GM21619 (cell line): Measurements from ENCODE around the gene NRXN3.
A peak's percentile ranks its signal among the peaks of the same experiment; 100 is the strongest.

Source experiments
- ATAC-seq: cut with Tn5 transposase; IDR thresholded peaks from one replicate; pipeline ENCODE4 v1.9.1; 2021; ENCODE audit not compliant: unreplicated experiment

Gene NRXN3

DNA sequence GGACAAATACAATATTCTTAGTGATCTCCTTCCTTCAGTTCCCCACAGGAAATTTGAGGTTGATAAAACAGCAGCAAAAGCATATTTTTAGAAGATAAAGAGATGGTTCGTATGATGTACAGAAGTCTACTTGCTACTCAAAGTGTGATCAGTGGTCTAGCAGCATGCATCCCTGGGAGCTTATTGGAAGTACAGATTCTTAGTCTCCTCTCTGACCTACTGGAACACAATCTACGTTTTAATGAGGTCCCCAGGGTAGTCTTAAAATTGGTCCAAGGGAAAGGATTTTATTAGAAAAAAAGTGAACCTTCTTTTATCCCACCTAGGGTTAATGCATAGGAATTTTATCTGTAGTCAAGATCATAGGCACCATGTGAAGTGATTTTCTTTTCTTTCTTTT, 703.4 kb downstream of the NRXN3 start:
- no peak for ATAC-seq

DNA sequence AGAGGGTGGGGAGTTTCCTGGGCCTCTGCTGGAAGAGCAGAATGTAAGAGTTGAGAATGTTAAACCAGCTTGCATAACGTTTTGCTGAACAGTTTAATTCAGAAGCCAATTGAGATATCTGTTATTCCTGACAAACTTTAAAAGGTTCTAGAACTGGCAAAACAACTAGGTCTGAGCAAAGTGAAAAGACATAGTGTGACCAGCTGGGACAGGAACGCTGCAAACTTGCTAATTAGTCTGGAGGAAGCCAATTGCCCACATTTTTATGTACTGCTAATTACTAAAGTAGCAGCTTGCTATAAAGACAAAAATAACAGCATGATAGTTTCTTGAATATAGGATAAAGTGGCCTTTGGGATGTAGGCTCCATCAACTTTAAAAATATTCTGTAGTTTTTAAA, 704.9 kb downstream of the NRXN3 start:
- no peak for ATAC-seq

DNA sequence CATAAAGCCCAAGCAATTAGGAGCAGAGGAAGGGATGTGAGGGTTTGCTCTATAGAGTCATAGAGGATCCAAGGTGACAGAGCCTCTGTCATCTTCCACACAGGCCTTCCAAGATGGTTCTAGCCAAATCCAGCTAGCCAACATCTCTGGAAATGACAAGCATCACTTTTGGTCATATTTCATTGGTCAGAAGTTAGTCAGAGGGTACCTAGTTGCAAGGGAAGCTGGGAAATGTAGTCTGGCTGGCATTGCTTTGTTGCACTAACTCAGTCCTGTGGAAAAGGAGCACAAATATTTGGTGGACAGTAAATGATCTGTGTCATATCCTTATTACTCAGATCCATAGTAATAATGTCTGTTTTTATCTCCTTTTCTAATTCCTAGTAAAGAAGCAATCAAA, 715.7 kb downstream of the NRXN3 start:
- no peak for ATAC-seq

DNA sequence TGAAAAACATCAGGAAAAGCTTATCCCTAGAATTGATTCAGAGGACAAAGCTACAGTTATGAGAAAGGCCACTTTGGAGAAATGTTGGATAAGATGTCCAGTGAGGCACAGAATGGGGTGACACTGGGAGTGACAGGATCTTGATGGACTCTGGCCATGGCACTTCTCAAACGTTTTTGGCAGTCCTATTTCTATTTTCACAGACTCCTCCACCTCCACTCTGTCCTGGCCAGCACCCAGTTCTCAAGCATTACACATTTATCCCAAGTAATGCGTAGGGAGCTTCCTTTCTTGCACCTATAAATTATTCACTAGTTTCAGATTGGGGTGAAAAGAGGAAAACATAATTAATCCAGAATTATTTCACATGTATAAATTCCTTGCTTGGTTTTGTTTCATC, 727.3 kb downstream of the NRXN3 start:
- ATAC-seq: no peak

DNA sequence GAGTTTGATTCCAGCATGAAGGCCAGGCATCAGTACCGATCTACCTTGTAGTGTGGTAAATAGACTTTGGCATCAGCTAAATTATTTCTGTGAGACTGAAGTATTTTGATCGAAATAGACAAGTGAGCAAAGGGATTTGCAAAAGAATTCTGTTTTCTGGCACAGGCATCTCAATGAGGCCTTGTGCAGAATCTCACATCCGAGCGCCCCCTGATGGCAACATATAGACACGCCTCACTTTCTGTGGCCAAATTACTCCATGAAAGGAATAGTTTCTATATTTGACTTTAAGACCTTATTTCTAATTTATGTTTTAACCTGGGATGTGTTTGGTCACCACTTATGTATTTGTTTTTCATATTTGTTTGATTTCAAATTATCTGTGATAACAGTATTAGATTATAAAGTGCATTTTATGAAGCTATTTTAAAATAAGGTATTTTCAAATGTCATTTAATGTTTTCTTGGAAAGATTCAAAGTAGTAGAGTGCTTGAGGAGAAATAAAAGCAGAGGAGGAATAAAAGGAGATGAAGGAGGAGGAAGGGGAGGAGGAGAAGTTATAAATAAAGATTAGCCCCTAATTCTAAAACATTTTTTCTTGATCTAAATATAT, 731.9 kb downstream of the NRXN3 start:
- ATAC-seq: no peak

DNA sequence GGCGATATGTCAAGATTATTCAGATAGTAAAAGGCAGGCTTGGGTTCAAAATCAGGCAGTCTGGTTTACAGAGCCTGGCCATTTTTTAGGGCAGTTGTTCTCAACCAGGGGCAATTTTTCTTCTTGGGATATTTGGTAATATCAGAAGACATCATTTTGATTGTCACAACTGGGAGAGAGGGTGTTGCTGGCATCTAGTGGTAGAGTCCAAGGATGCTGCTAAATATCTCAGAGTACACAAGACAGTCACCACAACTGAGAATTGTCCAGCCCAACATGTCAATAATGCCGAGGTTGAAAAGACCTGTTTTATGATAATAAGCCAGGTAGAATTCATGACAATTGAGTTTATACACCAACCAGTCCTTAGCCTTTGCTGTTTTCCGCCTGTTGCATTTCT, 733.9 kb downstream of the NRXN3 start:
- ATAC-seq: no peak

DNA sequence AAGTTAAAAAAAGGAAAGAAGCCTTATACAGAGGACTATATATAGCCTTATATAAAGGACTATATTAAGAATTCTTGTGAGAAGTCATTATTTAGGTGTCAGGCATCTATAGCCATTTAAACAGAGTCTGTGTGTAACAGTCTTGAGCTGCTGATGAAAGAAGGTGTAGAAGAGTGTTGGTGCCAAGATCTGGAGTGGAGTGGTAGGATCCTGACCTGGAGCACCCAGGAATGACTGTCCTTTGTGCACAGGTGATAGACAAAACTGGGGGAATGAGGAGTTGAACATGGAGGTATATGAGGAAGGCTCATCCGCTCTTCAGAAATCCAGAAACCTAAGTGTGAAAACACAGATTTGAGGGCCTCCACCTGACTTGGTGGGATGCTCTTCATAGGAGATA, 747.3 kb downstream of the NRXN3 start:
- ATAC-seq: no peak

DNA sequence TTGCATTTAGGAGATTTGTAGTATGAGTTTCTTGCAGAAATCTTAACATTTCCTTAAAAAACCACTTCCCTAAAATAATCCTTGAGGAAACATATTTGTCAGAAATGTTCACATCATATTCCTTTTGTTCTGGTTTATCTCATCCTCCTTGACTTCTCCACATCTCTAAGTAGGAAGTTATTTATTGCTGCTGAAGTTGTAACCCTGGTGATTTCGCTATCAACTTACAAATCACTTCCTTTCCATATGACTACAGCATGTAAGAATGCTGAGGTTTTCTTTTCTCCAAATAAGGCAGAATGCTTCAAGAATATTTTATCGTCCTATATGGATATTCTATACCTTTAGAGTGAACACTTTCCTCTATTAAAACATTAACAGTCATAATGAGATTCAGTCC, 751.7 kb downstream of the NRXN3 start:
- no peak for ATAC-seq

DNA sequence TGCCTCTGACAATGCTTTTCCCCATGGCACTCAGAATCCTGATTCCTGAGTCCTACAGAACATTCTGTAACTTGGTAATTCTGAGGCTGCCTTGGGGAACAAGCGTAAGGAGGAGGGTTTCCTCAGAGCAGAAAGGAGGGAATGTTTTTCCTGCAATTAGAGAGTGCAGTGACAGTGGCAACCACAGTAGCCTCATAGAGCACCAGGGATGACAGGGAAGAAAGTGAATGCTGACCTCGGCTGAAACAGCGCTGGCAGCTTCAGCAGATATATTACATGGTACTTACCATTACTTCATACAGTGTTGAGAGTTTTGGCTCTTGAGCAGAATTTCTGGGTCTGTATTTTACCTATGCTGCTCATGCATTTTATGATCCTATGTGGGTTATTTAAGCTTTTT, 757.1 kb downstream of the NRXN3 start:
- no peak for ATAC-seq

DNA sequence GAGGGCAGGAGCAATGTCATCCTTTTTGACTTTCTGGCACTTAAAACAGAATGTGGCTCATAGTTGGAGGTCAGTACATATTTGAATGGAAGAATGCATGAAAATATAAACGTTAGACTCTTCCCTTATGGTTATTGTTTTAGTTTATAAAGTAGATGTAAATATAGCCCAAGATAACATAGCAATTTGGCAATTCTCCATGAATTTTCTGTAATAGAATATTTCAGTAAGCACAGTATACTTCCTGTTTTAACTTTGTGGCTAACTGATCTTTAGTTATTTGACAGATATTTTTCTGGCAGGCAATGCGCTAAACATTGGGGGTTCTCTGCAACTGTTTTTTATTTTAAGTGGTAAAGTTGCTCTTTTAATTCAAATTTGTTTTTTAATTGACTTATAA, 763.0 kb downstream of the NRXN3 start:
- ATAC-seq: no peak

DNA sequence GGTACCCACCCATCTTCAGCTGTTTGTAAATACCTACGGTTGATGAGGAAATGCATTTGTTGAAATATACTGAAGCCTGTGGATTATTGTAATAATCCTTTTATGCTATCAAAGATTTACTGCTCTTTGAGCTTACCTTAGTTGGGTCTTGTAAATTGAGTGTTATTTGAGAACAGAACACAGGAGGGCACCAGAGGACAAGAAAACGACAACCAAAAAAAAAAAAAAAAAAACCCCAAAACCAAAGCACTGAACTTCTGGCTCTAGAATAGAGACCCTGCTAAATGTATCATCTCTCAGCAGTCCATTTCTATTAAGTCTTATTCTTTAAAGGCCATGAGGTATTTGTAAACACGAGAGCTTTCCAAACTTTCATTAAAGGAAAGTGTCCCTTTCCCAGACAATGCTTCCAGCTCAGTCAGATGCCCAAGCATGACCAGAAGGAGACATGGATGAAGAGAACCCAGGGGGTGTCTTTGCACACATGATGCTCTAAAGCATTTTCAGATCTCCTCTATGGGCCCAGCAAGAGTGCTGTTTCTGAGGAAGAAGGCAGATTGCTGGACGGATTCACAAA, 763.9 kb downstream of the NRXN3 start:
- no peak for ATAC-seq

DNA sequence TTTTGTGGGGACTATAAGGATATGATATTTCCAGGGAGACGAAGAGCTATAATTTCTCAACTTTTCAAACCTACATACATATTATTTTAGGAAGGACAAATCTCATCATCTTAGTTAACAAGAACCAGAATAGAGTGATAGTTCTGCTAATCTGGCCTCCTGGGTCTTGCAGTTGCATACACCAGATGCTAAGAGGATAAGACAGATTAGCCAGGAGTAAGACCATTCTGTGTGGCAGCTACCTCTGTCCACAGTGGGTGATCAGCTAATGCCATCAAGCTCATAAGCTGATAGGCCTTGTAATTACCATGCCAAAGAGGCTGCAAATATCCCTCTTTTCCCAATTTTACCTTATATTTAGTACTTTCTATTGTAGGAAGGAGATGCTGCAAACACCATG, 776.8 kb downstream of the NRXN3 start:
- no peak for ATAC-seq

DNA sequence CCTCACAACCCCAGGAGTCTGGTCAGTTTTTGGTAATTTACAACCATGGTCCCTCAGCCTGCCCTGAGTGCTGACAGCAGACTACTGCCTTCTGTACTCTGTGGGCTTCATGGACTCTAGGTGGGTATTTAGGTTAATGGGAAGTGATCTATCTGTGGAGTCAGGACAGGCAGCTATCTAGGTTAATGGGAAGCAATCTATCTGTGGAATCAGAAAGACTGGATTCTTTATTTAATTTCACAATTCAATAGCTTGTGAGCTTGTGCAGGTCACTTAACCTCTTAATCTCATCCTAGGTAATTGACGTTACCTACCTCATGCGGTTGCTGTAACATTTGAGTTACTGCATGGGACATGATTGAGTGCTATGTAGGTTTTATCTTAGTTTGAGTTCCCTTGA, 777.5 kb downstream of the NRXN3 start:
- ATAC-seq: no peak

DNA sequence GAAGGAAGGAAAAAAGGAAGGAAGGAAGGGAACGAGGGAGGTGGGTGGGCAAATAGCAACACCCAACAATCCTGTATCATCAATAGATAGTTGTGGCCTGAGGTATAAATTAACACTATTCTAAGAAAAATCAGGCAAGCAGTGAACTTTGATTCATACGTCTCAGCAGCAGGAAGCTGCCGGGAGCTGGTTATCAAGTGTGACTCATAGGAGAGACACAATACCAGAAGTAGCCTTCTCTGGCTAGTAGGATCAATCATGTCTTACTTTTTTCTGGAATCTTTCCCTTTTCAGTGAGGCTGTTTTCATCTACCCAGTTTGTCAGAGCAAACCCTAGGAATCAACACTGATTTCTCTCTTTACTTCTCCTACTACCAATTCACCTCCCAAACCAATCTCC, 780.5 kb downstream of the NRXN3 start:
- no peak for ATAC-seq

DNA sequence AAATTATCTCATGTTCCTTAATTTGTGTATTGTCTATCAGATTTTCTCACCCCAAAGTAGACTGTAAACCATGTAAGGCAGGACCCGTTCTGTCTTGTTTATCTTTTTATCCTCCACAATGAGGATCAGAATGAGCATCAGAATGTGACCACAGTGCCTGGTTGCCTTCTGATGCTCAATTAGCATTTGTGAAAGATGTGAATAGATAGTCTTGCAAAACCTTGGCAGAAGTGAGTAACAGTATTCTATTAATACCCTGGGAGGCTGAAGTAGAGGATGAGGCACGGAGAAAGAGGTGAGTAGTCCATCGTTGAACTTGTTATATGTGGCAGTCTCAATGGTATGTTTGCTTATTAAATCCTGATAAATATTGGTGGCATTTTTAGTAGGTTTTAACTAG, 781.4 kb downstream of the NRXN3 start:
- ATAC-seq: no peak

DNA sequence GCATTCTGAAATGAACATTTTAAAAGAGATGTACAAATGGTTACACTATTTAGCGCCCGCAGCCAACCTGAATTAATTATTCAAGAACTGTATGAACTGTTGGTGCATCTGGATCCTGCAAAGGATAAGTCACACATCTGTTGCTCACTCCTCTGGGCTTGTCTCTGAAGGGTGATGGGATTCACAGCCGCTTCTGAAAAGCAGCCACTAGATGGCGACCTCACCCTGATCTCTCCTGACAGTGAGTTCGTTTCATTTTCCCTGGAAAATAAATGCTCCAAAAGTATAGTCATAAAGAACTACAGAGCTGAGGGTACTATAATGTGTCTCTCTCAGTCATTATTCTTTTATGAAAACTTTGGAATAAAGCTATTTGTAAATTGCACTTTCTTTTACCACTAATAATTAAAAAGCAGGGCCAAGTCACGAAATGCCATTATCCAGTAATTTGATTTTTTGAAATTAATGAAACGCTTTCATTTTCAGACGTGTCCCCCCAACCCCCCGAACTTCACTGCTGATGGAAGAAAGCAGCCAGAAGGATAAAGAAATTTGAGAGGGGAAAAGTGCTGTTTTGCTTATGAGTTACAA, 789.6 kb downstream of the NRXN3 start:
- ATAC-seq: peak; percentile 92

DNA sequence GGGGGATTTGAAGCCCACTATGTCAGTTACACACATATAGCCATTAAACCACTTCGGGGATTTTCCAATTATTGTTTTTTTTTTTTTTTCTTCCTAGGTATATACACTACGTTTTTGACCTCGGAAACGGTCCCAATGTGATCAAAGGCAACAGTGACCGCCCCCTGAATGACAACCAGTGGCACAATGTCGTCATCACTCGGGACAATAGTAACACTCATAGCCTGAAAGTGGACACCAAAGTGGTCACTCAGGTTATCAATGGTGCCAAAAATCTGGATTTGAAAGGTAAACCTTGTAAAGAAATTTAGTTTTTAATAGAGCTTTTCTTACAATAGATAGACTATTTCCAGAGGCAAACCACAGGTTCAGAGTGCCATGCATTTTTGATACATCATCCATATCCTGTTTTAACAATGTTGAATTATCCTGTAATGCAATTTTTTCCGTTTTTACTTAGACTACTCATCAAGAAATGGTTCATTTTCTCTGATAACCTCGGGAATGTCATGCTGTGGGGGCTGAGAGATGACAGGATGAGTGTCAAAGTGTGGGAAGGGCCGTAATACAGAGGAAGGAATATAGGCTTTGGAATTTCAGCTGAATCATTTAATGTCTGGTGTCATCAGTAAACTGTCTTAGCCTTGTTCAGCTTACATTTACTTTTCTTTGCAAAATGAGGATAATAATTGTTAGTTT, 797.1 kb downstream of the NRXN3 start:
- no peak for ATAC-seq

DNA sequence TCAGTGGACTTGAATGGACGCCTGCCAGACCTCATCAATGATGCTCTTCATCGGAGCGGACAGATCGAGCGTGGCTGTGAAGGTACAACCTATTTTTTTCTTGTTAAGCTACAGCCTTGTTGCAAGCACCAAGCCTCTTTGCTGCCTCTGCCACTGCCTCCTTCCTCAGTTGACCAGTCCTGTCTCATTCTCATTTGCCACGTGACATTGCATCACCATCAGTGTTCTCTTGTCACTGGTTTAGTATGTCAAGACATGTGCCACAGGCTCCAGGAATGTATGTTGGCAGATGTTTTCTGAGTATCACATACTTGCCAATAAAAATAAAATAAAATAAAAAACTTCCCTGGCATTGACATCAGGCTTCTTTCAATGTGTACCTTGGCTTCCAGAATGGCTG, 798.1 kb downstream of the NRXN3 start:
- ATAC-seq: no peak

DNA sequence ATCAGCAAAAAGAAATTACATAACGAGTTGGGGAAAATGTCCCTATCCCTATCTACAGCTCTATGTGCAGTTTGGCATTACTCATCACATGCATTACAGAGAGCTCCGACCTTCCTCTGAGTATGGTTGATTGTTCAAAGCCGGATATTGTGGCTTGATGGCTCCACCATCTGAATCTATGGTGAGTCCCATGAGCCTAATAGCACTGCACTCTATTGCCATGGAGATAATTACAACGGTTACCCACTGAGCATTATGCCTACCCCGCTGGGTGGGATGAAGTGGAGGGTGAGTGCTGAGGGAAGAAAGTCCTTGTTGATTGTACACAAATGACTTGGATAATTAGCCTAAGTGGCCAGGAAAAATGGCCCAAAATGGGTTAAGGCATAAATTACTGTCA, 800.5 kb downstream of the NRXN3 start:
- ATAC-seq: no peak

DNA sequence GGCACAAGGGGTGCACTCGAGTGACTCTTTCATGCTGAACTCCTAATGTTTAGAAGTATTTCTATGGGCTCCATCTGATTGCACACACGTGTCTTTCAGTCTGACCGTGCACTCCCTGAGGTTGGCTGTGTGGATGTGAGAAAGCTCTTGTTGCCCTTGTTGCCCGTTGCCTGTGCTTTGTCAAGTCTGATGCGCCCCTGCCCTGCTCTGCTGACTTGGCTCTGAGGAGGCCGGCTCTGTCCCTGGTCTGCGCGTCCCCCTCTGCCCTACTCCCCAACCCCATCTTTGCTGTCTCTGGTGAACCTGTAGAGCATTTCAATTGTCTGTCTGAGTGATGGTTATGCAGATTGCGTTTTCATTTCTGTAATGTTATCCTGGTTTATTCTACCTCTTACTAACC, 802.3 kb downstream of the NRXN3 start:
- no peak for ATAC-seq

DNA sequence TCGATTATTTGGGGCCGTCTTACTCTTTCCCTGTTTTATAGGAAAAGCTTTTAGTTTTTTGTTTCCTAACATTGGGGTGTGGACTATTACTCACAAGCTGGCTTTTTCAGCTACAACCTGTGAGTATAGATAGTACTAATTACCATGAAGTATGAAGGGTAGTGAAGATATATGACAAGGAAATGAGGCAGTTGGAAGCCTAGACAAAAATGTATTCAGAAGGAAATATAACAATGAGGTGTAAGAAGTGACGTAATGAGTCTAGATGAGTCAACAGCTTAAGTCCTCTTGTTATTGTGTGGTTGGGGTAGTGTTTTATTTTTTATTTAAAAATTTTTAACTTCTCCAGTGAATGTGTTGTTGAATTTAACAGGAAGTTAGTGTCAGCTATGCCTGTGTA, 804.5 kb downstream of the NRXN3 start:
- no peak for ATAC-seq

DNA sequence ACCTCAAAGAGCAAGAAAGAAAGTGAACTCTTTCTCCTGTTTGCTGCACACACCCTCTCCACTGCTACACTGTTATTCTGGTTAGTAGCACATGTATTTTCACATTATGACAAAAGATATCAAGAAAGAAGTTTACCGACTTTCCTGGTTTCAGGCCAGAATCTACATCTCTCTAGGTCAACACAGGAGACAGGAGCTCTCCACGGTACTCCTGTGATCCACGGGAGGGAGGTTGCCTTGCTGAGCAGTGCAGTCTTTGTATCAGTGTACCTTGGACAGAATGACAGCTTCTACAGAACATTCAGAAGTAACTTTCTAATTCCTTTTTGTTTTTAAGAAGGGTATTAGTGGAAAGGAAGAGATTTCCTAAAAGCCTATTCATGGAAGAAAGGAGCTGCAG, 805.6 kb downstream of the NRXN3 start:
- ATAC-seq: no peak
